Umbilical cord (tissue), 2 donors: Measurements from ENCODE around the gene OTOA. TPM values are rescaled to one million over a fixed set of nuclear protein-coding genes. Genes with fewer than 3 reads are reported as not detected.
"Not testable (repeated sequence)": the region's sequence is repeated elsewhere in the genome, so short reads cannot be mapped to it uniquely, and the experiment has no call there.

ENCODE experiments used
- DNase-seq: peaks from one replicate; pipeline ENCODE4 v3.0.0-alpha.2; 2015; ENCODE audit warnings: low spot score
- total RNA-seq: library from RNA; depleted of rRNA; stranded (reverse); fragments of >200 nt; gene quantifications from one replicate; pipeline ENCODE4 v1.2.3, GENCODE V29; 2014; ENCODE audit warnings: low replicate concordance; ENCODE audit not compliant: insufficient read depth

OTOA gene
- total RNA-seq, 1 donor from 2014 or later = 1.4 TPM

GRCh38 chr16:21719283-21719682 is 55.5 kb downstream of the OTOA start:
- no peak for DNase-seq

DNA sequence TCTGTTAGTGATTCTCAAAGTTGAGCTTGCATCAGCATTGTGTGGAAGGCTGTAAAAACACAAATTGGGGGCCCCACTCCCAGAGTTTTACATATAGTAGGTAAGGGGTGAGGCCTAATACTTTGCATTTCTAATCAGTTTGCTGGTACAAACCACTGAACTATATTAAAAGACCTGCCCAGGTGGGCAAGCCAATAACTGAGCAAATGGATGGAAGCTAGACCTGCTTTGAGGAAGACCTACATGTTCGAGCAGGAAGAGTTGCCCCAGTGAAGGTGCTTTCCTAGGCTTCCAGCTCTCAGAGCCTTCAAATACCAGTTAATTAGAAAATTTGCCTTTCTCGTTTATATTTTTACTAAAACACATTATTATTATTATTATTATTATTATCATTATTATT is 56.8 kb downstream of the OTOA start:
- no peak for DNase-seq

- no peak for DNase-seq
These were observed 59.1 kb downstream of the OTOA start for GRCh38 chr16:21722771-21723455.

GRCh38 chr16:21723532-21723931 is 59.8 kb downstream of the OTOA start:
- DNase-seq = no peak

DNA sequence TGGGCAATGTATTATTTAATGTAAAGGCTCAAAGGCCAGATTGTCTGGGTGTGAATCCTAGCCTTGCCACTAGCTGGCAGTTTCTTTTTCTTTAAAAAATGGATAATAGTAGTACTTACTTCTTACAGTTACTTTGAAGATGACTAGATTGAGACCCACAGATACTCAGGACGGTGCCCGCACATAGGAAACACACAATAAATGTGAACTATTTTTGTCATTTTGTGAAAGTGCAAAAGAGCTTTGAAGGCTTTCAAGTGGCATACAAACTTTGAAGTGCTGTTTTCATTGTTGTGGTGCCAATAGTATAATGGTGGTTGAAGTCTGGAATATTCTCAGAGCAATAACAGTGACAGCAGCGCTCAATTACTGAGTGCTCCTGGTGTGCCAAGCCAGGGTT is 63.6 kb downstream of the OTOA start:
- no peak for DNase-seq

GRCh38 chr16:21731233-21731632 is 67.5 kb downstream of the OTOA start:
- not testable (repeated sequence) for DNase-seq

DNA sequence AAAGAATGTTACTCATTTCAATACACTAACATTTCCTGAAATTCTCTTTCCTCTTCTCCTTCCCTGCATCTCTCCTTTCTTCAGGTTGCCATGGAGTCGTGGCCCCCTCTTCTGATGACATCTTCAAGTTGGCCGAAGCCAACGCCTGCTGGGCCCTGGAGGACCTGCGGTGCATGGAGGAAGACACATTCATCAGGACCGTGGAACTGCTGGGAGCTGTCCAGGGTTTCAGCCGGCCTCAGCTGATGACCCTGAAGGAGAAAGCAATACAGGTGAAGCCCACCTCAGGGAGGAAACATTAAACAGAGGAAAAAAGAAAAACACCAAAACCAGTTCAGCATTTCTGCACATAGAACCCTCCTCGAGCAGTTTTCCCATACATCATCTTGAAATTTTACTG is 76.9 kb downstream of the OTOA start:
- DNase-seq = not testable (repeated sequence)

- not testable (repeated sequence) for DNase-seq
These were observed 92.7 kb downstream of the OTOA start for GRCh38 chr16:21756192-21757079.

DNA sequence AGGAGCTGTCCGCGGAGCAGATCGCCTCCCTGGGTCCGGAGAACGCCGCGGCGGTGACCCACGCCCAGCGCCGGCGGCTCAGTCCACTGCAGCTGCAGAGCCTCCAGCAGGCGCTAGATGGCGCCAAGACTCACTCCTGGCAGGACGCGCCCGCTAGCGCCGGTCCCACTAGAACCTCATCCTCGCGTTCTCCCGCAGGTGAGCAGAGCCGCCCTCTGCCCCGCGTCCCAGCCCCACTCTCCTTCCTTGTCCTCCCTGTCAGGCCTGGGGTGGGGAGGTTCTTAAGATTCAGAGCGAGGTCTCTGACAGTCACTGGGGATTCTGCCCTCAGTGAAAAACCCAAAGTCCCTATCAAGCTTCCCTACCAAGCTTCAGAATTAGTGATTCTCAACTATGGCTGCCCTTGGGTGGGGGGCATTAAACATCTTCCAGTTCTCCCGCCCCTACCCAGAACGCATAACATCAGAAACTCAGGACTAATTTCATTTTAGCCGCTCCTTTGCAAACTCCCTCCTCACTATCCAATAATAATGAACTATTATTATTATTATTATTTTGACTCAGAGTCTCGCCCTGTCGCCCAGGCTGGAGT is 93.4 kb downstream of the OTOA start:
- DNase-seq = not testable (repeated sequence)

DNA sequence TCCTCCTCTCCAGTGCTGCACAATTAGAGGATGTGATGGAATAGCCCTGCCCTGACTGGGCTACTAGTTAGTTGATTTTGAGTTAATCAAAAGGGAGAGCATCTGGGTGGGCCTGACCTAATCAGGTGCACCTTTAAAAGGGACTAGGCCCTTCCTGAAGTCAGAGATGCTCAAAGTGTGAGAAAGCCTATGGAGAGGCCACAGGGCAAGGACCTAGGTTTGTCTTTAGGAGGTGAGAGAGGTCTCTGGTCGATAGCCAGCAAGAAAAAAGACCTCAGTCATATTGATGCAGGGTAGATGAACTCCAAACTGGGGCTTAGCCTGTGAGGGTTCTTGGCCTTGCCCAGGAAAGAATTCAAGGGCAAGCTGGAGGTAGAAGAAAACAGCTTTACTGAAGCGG is 104.5 kb downstream of the OTOA start:
- DNase-seq = not testable (repeated sequence)

DNA sequence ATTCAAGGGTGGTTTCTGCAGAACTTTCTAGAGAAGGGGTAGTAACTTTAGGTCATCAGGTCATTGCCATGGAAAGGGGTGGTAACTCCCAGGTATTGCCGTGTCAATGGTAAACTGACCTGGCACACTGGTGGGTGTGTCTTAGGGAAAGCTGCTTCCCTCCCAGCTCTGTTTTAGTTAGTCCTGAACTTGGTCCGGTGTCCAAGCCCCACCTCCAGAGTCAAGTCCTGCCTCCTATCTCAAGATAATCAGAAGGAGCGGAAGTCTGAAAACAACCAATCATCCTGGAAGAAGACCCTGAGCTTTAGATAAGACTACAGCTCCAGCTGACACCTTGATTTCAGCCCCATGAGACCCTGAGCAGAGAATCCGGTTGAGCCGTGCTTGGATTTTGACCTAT is 105.0 kb downstream of the OTOA start:
- DNase-seq = not testable (repeated sequence)

GRCh38 chr16:21769284-21769683 is 105.5 kb downstream of the OTOA start:
- not testable (repeated sequence) for DNase-seq

DNA sequence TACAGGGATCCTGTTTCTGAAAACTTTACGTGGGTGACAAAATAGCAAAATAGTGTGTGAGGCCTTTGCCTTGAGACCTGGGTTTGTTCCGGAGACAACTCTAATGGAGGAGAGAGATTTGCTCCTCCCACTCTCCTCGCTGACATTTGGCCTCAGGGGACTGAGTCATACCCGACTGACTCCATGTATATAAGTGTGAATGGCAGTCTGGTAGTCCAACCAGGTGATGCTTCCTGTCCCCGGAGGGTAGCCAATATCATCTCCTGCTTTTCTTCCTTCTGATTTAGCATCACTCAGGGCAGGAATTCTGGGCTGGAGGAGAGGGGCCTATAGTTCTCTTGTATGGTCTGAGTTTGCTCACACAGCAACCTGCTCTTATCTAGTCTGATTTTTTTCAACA is 106.8 kb downstream of the OTOA start:
- DNase-seq = not testable (repeated sequence)

- DNase-seq = peak; percentile 40
These were observed 108.9 kb downstream of the OTOA start for GRCh38 chr16:21772547-21773206.

DNA sequence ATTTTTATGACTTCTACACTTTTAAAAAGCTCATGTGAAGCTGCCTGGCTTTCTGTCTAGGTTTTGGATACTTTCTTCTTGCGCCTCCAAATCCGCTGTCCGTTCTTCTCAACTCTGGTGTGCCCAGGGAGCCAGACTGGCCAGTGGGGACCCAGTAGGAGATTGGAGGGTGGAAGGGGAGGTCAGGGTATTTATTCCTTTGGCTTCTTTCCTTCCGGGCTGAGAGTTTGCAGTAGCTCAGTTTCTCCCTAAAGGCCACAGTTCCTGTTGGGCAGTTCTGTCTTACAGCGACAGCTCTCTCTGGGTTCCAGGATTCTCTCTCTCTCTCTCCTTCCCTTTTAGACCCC is 109.4 kb downstream of the OTOA start:
- DNase-seq = peak; percentile 10

- not testable (repeated sequence) for DNase-seq
These were observed 116.8 kb downstream of the OTOA start for GRCh38 chr16:21780525-21780924.

- DNase-seq = not testable (repeated sequence)
These were observed 126.7 kb downstream of the OTOA start for GRCh38 chr16:21790506-21790905.

- DNase-seq = not testable (repeated sequence)
These were observed 129.5 kb downstream of the OTOA start for GRCh38 chr16:21793310-21793709.

DNA sequence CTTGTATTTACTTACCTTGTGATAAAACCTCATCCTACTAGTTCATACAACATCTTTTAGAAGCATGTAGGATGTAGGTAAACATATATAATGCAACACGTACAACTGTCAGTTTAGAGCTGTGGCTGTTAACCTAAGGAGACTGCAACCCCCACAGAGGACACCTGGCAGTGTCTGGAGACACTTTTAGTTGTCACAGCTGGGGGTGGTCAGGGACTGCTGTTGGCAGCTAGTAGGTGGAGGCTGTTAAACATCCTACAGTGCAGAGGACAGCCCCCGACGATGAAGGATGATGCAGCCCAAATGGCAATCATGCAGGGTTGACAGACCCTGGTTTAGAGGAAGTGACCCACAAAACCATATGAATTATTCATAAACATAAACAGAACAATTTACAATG is 134.8 kb downstream of the OTOA start:
- DNase-seq = not testable (repeated sequence)

DNA sequence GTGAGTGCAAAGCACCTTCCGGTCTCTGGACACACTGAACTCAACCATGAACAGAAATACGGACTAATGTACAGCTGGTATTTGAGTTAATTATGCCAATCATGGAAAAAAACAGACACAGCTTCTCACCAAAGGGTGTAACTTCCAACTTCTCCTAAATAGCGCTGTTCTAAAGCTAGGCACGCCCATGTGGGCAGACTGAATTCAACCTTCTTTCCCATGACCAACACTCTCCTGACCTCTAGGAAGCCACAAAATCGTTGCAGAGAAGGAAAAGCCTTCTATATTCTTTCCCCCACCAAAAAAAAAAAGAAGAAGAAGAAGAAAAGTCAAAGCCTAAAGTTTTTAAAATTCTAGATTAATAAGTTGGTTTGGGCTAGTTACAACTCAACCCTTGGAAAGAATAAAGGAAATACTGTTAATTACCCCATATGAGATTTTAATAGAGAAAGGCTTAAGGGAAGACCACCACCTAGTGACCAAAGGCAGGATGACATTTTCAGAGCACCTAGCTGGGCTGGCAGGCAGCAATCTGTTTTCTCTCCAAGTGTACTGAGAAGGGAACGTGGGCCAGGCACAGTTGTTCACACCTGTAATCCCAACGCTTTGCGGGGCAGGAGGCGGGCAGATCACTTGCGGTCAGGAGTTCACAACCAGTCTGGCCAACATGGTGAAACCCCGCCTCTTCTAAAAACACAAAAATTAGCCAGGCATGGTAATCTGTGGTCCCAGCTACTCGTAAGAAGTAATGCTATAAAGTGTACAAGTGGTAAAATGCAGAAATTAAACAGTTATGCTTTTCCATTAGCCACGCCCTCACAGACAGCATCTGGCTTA is 138.0 kb downstream of the OTOA start:
- not testable (repeated sequence) for DNase-seq

GRCh38 chr16:21802375-21802663 is 138.6 kb downstream of the OTOA start:
- not testable (repeated sequence) for DNase-seq
